Tibial nerve (tissue), 4 donors: ENCODE data around the gene HLA-F. TPM values are rescaled to one million over a fixed set of nuclear protein-coding genes. Genes with fewer than 3 reads are reported as not detected.

Experiments
- DNase-seq, 2 donors: peaks; one replicate each; pipeline ENCODE4 v3.0.0-alpha.2; 2019; ENCODE audit warnings: low spot score in 2 of 2
- H3K27ac ChIP-seq, 4 donors: fragments of 200-600 bp; sonication (generic) in 3 of 4; one replicate each; pipeline ENCODE4 v1.5.1; 2017 to 2019; ENCODE audit warnings: mild to moderate bottlenecking in 1 of 4
- H3K27me3 ChIP-seq, 2 donors: fragments of 200-600 bp; sonication (generic) in 1 of 2; one replicate each; pipeline versions ENCODE4 v1.5.1 to v1.6.0; 2017 to 2019
- H3K36me3 ChIP-seq, 3 donors: fragments of 200-600 bp; sonication (generic); one replicate each; pipeline ENCODE4 v1.5.1; 2018 to 2019
- H3K4me1 ChIP-seq, 4 donors: fragments of 200-600 bp; sonication (generic) in 3 of 4; one replicate each; pipeline ENCODE4 v1.5.1; 2017 to 2019
- H3K4me3 ChIP-seq, 4 donors: fragments of 200-600 bp; sonication (generic) in 3 of 4; one replicate each; pipeline ENCODE4 v1.5.1; 2017 to 2019; ENCODE audit warnings: mild to moderate bottlenecking in 1 of 4, moderate library complexity in 1 of 4
- H3K9me3 ChIP-seq, 4 donors: fragments of 200-600 bp; sonication (generic) in 3 of 4; one replicate each; pipeline ENCODE4 v1.5.1; 2017 to 2019
- CTCF ChIP-seq, 5 experiments: fragments of 200-600 bp in 3 of 5; fragments of 450-650 bp in 2 of 5; sonication (generic) in 3 of 5; IDR thresholded peaks; one replicate each; pipeline ENCODE4 v1.5.1; 2016 to 2019; ENCODE audit warnings: antibody characterized with exemption in 5 of 5, mild to moderate bottlenecking in 3 of 5, moderate library complexity in 2 of 5
- EP300 ChIP-seq, 2 donors: sonication (generic); formaldehyde crosslinking; IDR thresholded peaks; one replicate each; pipeline ENCODE4 v1.6.1; 2017; ENCODE audit warnings: antibody characterized with exemption in 2 of 2, mild to moderate bottlenecking in 1 of 2
- POLR2A ChIP-seq, 2 donors: fragments of 450-650 bp; IDR thresholded peaks; one replicate each; pipeline ENCODE4 v1.6.1; 2017; ENCODE audit warnings: antibody characterized with exemption in 2 of 2, mild to moderate bottlenecking in 2 of 2, moderate library complexity in 2 of 2
- WGBS, 2 donors: methylation state at CpG; one replicate each; pipeline ENCODE4 v1.1.5; 2018; 5-methylcytosine and 5-hydroxymethylcytosine counted together
- total RNA-seq, 4 donors: library from RNA; depleted of rRNA; stranded (reverse); fragments of >200 nt; gene quantifications; one replicate each; pipeline ENCODE4 v1.1.0, GENCODE V29; 2016

HLA-F gene
- total RNA-seq, 4 donors from 2014 or later, result 63.0 to 117 (median 101) TPM

DNA sequence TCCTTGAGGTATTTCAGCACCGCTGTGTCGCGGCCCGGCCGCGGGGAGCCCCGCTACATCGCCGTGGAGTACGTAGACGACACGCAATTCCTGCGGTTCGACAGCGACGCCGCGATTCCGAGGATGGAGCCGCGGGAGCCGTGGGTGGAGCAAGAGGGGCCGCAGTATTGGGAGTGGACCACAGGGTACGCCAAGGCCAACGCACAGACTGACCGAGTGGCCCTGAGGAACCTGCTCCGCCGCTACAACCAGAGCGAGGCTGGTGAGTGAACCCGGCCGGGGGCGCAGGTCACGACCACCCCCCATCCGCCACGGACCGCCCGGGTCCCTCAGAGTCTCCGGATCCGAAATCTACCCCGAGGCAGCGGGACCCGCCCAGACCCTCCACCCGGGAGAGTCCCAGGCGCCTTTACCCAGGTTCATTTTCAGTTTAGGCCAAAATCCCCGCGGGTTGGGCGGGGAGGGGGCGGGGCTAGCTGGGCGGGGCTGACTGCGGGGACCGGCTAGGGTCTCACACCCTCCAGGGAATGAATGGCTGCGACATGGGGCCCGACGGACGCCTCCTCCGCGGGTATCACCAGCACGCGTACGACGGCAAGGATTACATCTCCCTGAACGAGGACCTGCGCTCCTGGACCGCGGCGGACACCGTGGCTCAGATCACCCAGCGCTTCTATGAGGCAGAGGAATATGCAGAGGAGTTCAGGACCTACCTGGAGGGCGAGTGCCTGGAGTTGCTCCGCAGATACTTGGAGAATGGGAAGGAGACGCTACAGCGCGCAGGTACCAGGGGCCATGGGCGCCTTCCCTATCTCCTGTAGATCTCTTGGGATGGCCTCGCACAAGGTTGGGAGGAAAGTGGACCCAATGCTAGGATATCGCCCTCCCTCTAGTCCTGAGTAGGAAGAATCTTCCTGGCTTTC is 693 bp downstream of the HLA-F start:
- H3K4me3 ChIP-seq, result peak overlapping the region; percentile 68 to 91 (median 89)
- H3K36me3 ChIP-seq, result peaks cover 0 to 32% (median 0%) of the 10 kb centered on the region in 3 donors
- peaks cover 0 to 22% (median 10%) of the 10 kb centered on the region in 4 donors for H3K4me1 ChIP-seq
- H3K27me3 ChIP-seq, result no peaks in the 10 kb centered on the region
- DNase-seq, result peak; percentile 25 to 51
- 8 to 12% methylated on average over 34 to 40 of the region's 76 CpGs for WGBS, 2 donors
- peak overlapping the region; percentile 83 to 97 (median 94) for H3K27ac ChIP-seq
- TF ChIP-seq CTCF (IDR thresholded peaks at IDR 0.05) (no peak), EP300 (IDR thresholded peaks at IDR 0.05) (no peak), POLR2A (IDR thresholded peaks at IDR 0.05) (no peak)
- no peaks in the 10 kb centered on the region for H3K9me3 ChIP-seq

- Histone ChIP-seq H3K36me3 (peaks cover 0 to 32% (median 0%) of the 10 kb centered on the region in 3 donors), H3K27me3 (no peaks in the 10 kb centered on the region), H3K4me1 (peaks cover 0 to 22% (median 10%) of the 10 kb centered on the region in 4 donors), H3K27ac (no peak overlapping the region), H3K4me3 (no peak overlapping the region), H3K9me3 (no peaks in the 10 kb centered on the region)
- DNase-seq, result no peak
- WGBS, 2 donors, result 89 to 94% methylated on average over 11 of the region's 11 CpGs
- no peak for TF ChIP-seq CTCF (IDR thresholded peaks at IDR 0.05)
- TF ChIP-seq POLR2A (IDR thresholded peaks at IDR 0.05), result no peak
- TF ChIP-seq EP300 (IDR thresholded peaks at IDR 0.05), result no peak
These were observed 2.0 kb downstream of the HLA-F start for GRCh38 chr6:29724937-29725869.

- H3K27ac ChIP-seq, result no peak overlapping the region
- H3K36me3 ChIP-seq, result peaks cover 0 to 32% (median 0%) of the 10 kb centered on the region in 3 donors
- H3K27me3 ChIP-seq, result no peaks in the 10 kb centered on the region
- H3K4me3 ChIP-seq, result no peak overlapping the region
- WGBS, 2 donors, result 79 to 85% methylated on average over 1 of the region's 1 CpG
- H3K4me1 ChIP-seq, result peaks cover 0 to 22% (median 10%) of the 10 kb centered on the region in 4 donors
- no peaks in the 10 kb centered on the region for H3K9me3 ChIP-seq
- no peak for DNase-seq
- no peak for TF ChIP-seq EP300 (IDR thresholded peaks at IDR 0.05)
- TF ChIP-seq POLR2A (IDR thresholded peaks at IDR 0.05), result no peak
- no peak for TF ChIP-seq CTCF (IDR thresholded peaks at IDR 0.05)
These were observed 2.8 kb downstream of the HLA-F start for GRCh38 chr6:29726001-29726400.

DNA sequence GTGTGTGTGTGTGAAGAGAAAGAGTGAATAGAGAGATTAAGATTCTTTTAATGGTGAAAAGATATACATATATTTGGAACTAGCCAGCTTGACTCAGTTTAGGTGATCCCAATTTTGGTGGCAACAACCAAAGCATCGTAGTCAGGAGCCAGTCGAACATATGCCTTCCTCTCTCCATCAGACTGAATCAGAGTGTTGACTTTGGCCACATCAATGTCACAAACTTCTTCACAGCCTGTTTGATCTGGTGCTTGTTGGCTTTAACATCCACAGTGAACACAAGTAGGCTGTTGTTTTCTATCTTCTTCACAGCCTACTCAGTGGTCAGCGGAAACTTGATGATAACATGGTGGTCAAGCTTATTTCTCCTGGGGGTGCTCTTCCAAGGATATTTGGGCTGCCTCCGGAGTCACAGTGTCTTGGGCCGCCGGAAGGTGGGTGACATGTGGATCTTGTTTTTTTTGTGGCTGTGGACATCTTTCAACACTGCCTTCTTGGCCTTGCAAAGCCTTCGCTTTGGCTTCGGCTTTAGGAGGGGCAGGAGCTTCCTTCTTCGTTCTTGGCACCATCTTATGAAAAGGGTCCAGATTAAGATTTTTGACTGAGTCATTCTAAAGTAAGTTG is 3.4 kb downstream of the HLA-F start:
- no peak overlapping the region for H3K4me3 ChIP-seq
- WGBS, 2 donors, result 83 to 91% methylated on average over 9 of the region's 9 CpGs
- H3K27ac ChIP-seq, result no peak overlapping the region
- DNase-seq, result no peak
- TF ChIP-seq EP300 (IDR thresholded peaks at IDR 0.05) (no peak), CTCF (IDR thresholded peaks at IDR 0.05) (no peak), POLR2A (IDR thresholded peaks at IDR 0.05) (no peak)
- H3K4me1 ChIP-seq, result peaks cover 0 to 22% (median 10%) of the 10 kb centered on the region in 4 donors
- H3K36me3 ChIP-seq, result peaks cover 0 to 32% (median 0%) of the 10 kb centered on the region in 3 donors
- no peaks in the 10 kb centered on the region for H3K27me3 ChIP-seq
- no peaks in the 10 kb centered on the region for H3K9me3 ChIP-seq
